Transverse colon (tissue), 4 donors: ENCODE results near the gene ITGA7. TPM values are rescaled to one million over a fixed set of nuclear protein-coding genes. Genes with fewer than 3 reads are reported as not detected.

Experiments used
- DNase-seq: peaks from one replicate; pipeline ENCODE4 v3.0.0-alpha.2; 2019
- H3K27ac ChIP-seq, 4 donors: fragments of 200-600 bp; sonication (generic); 2 replicates each; pipeline ENCODE4 v1.5.1; 2016 to 2018; ENCODE audit warnings: inconsistent platforms in 4 of 4
- H3K27me3 ChIP-seq: fragments of 200-600 bp; sonication (generic); 2 replicates; pipeline ENCODE4 v1.5.1; 2017; ENCODE audit warnings: inconsistent platforms
- H3K36me3 ChIP-seq, 4 donors: fragments of 200-600 bp; sonication (generic); 2 replicates each; pipeline ENCODE4 v1.5.1; 2017 to 2019; ENCODE audit warnings: inconsistent platforms in 4 of 4
- H3K4me1 ChIP-seq, 4 donors: fragments of 200-600 bp; sonication (generic); 2 replicates each; pipeline ENCODE4 v1.5.1; 2017 to 2020; ENCODE audit warnings: inconsistent platforms in 4 of 4
- H3K4me3 ChIP-seq, 4 donors: fragments of 200-600 bp; sonication (generic); 1 replicate in 1 of 4; 2 replicates in 3 of 4; pipeline versions ENCODE4 v1.5.1 to v1.6.1; 2017 to 2019; ENCODE audit warnings: inconsistent platforms in 4 of 4
- H3K9me3 ChIP-seq, 2 donors: fragments of 200-600 bp; sonication (generic); 2 replicates each; pipeline ENCODE4 v1.5.1; 2017 to 2019; ENCODE audit warnings: inconsistent platforms in 2 of 2
- EP300 ChIP-seq: sonication (generic); formaldehyde crosslinking; IDR thresholded peaks from one replicate; pipeline ENCODE4 v1.6.1; 2017; ENCODE audit warnings: antibody characterized with exemption, low read depth
- POLR2A ChIP-seq: fragments of 450-650 bp; IDR thresholded peaks from one replicate; pipeline ENCODE4 v1.6.1; 2016; ENCODE audit warnings: antibody characterized with exemption, mild to moderate bottlenecking, moderate library complexity
- POLR2AphosphoS5 ChIP-seq, 3 donors: sonication (generic); formaldehyde crosslinking; IDR thresholded peaks; one replicate each; pipeline ENCODE4 v1.6.1; 2016; ENCODE audit warnings: antibody characterized with exemption in 3 of 3
- WGBS, 2 donors: methylation state at CpG; one replicate each; pipeline ENCODE4 v1.1.5; 2018; ENCODE audit warnings: low coverage in 1 of 2; 5-methylcytosine and 5-hydroxymethylcytosine counted together
- in situ Hi-C, 4 donors: fragments of 200-750 bp; cut with MboI; loops; one replicate each; pipeline versions ENCODE4 v1.15.0 to v1.15.1; 2017; ENCODE audit warnings: low sequenced_read_pairs in 3 of 4, low pct_ligation_motif_present in 1 of 4, low pct_unique_long_range_greater_than_20kb in 1 of 4
- intact Hi-C: fragments of 100-400 bp; cut with DNase I; formaldehyde crosslinking; loops from one replicate; pipeline ENCODE4 v1.15.1; 2023; ENCODE audit warnings: low total_unique reads
- total RNA-seq, 4 donors: library from RNA; depleted of rRNA; stranded (reverse); fragments of >200 nt; gene quantifications; one replicate each; pipeline ENCODE4 v1.1.0, GENCODE V29; 2016
- TF ChIP-seq, protein P1 (sequence below), 5 experiments: fragments of 200-600 bp in 3 of 5; fragments of 450-650 bp in 2 of 5; sonication (generic) in 3 of 5; IDR thresholded peaks; 1 replicate in 2 of 5; 2 replicates in 3 of 5; pipeline ENCODE4 v1.5.1; 2016 to 2017; ENCODE audit warnings: antibody characterized with exemption in 5 of 5, inconsistent platforms in 3 of 5, mild to moderate bottlenecking in 2 of 5, moderate library complexity in 1 of 5

ITGA7 gene
- total RNA-seq, 4 donors from 2014 or later, result 14.4 to 125 (median 23.6) TPM

DNA sequence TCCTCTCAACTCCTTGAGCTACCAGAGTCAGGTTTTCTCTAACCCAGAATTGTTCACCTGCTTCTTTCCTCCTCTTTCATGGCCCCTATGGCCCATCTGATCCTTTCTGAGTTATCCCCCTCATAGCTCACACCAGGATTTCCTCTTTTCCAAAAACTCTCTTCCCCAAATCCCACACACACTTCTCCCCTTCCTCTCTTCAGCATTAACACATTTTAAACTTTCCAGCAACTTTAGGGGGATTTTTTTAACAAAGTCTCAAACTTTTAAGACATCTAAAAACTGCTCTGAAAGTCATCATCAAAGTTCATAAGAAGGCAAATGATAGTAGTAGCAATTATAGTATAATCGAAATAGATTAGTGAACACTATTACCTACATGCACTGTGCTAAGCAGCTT, 63.1 kb downstream of the ITGA7 start:
- in situ Hi-C loops (no loop called here), intact Hi-C loops (no loop called here)
- no peaks in the 10 kb centered on the region for H3K27me3 ChIP-seq
- no peak overlapping the region for H3K27ac ChIP-seq
- WGBS, 2 donors, result 76 to 82% methylated on average over 1 of the region's 1 CpG
- TF ChIP-seq POLR2A, result no peak
- no peak for TF ChIP-seq EP300
- TF ChIP-seq, protein P1, sequence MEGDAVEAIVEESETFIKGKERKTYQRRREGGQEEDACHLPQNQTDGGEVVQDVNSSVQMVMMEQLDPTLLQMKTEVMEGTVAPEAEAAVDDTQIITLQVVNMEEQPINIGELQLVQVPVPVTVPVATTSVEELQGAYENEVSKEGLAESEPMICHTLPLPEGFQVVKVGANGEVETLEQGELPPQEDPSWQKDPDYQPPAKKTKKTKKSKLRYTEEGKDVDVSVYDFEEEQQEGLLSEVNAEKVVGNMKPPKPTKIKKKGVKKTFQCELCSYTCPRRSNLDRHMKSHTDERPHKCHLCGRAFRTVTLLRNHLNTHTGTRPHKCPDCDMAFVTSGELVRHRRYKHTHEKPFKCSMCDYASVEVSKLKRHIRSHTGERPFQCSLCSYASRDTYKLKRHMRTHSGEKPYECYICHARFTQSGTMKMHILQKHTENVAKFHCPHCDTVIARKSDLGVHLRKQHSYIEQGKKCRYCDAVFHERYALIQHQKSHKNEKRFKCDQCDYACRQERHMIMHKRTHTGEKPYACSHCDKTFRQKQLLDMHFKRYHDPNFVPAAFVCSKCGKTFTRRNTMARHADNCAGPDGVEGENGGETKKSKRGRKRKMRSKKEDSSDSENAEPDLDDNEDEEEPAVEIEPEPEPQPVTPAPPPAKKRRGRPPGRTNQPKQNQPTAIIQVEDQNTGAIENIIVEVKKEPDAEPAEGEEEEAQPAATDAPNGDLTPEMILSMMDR (IDR thresholded peaks at IDR 0.05), result no peak
- no peak for TF ChIP-seq POLR2AphosphoS5 (IDR thresholded peaks at IDR 0.05)
- H3K4me1 ChIP-seq, result peaks cover 0 to 9% (median 5%) of the 10 kb centered on the region in 4 donors
- no peaks in the 10 kb centered on the region for H3K36me3 ChIP-seq
- DNase-seq, result no peak
- H3K9me3 ChIP-seq, result no peaks in the 10 kb centered on the region
- H3K4me3 ChIP-seq, result no peak overlapping the region

DNA sequence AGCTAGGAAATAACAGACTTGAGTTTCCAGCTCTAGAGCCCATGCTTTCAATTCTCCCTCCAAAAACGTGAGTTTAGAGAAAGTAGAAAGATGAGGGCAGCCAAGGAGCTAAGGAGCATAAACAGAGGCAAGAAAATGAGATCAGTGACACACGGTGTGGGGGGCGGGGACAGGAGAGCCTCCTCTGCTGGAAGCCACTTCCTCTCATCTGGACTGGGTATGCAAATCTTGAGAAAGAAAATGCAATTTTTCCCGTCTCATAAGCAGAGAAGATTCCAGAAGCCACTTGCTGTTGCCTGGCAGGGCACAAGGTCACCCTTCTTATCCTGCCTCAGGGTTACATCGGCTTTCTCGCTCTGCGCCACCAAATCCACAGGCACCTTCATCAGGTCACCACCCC, 65.0 kb downstream of the ITGA7 start:
- TF ChIP-seq POLR2AphosphoS5 (IDR thresholded peaks at IDR 0.05), result no peak
- no peak for TF ChIP-seq POLR2A
- TF ChIP-seq, protein P1 (IDR thresholded peaks at IDR 0.05), result no peak
- no peak for TF ChIP-seq EP300
- Histone ChIP-seq H3K4me1 (peaks cover 0 to 9% (median 5%) of the 10 kb centered on the region in 4 donors), H3K9me3 (no peaks in the 10 kb centered on the region), H3K27ac (no peak overlapping the region), H3K36me3 (no peaks in the 10 kb centered on the region), H3K27me3 (no peaks in the 10 kb centered on the region), H3K4me3 (no peak overlapping the region)
- DNase-seq, result no peak
- in situ Hi-C loops (no loop called here), intact Hi-C loops (no loop called here)
- 67% methylated on average over 7 of the region's 7 CpGs; no CpG with 5 or more reads in 1 of the 2 donors for WGBS, 2 donors

DNA sequence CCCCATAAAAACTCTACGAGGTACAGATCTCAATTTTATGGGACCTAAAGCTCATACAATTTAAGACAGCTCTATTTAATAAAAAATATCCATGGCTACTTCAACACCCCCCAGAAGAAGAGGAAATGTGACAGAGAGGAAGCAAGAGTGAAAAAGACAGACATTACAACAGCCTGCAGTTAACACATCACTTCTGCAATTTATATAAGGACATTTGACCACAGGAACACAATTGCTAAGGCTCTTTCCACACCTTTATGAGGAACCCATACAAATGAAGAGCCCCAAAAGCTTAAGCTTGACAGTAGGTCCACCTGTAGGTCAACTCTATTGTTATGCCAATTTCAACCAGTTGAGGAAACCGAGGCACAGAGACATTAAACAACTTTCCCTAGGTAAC, 65.4 kb downstream of the ITGA7 start:
- intact Hi-C loops, result no loop called here
- in situ Hi-C loops, result no loop called here
- Histone ChIP-seq H3K9me3 (no peaks in the 10 kb centered on the region), H3K4me1 (peaks cover 0 to 9% (median 5%) of the 10 kb centered on the region in 4 donors), H3K27me3 (no peaks in the 10 kb centered on the region), H3K4me3 (no peak overlapping the region), H3K27ac (no peak overlapping the region), H3K36me3 (no peaks in the 10 kb centered on the region)
- TF ChIP-seq POLR2AphosphoS5 (IDR thresholded peaks at IDR 0.05) (no peak), EP300 (no peak)
- TF ChIP-seq, protein P1 (IDR thresholded peaks at IDR 0.05), result no peak
- WGBS, 2 donors, result 0 to 38% methylated on average over 1 to 2 of the region's 2 CpGs
- no peak for DNase-seq

DNA sequence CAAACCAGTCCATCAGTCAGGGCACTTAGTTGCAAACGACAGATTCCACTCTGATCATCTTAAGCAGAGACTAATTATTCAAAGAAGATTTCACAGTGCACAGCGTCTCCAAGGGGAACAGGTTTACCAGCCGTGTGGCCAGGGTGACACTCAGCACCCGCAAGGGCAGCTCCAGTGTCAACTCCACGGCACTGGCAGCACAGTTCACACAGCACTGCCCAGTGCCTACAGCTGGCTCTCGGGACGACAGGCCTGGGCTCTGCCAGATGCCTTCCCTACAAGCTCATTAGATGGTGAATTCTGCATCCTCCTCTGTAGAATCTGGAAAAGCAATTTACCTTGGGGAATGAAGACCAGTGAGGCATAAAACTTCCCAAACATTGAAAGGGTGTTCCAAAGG, 66.1 kb downstream of the ITGA7 start:
- DNase-seq, result no peak
- Histone ChIP-seq H3K4me3 (no peak overlapping the region), H3K27ac (no peak overlapping the region), H3K36me3 (no peaks in the 10 kb centered on the region), H3K9me3 (no peaks in the 10 kb centered on the region), H3K4me1 (peaks cover 0 to 8% (median 3%) of the 10 kb centered on the region in 4 donors), H3K27me3 (no peaks in the 10 kb centered on the region)
- in situ Hi-C loops (no loop called here), intact Hi-C loops (no loop called here)
- 74 to 83% methylated on average over 6 to 7 of the region's 7 CpGs for WGBS, 2 donors
- TF ChIP-seq POLR2A (no peak), EP300 (no peak), POLR2AphosphoS5 (IDR thresholded peaks at IDR 0.05) (no peak)
- TF ChIP-seq, protein P1 (IDR thresholded peaks at IDR 0.05), result no peak
